ENCODE results near the gene FIP1L1. TPM values are rescaled to one million over a fixed set of nuclear protein-coding genes. Genes with fewer than 3 reads are reported as not detected.
A peak's percentile ranks its signal among the peaks of the same experiment; 100 is the strongest.

Gene FIP1L1
- total and polyA plus RNA-seq, 9 of the 15 experiments (the other 6 are each of a cell fraction or from before 2014, with no cell fraction given), result 34.6 to 137 (median 72.0) TPM

DNA sequence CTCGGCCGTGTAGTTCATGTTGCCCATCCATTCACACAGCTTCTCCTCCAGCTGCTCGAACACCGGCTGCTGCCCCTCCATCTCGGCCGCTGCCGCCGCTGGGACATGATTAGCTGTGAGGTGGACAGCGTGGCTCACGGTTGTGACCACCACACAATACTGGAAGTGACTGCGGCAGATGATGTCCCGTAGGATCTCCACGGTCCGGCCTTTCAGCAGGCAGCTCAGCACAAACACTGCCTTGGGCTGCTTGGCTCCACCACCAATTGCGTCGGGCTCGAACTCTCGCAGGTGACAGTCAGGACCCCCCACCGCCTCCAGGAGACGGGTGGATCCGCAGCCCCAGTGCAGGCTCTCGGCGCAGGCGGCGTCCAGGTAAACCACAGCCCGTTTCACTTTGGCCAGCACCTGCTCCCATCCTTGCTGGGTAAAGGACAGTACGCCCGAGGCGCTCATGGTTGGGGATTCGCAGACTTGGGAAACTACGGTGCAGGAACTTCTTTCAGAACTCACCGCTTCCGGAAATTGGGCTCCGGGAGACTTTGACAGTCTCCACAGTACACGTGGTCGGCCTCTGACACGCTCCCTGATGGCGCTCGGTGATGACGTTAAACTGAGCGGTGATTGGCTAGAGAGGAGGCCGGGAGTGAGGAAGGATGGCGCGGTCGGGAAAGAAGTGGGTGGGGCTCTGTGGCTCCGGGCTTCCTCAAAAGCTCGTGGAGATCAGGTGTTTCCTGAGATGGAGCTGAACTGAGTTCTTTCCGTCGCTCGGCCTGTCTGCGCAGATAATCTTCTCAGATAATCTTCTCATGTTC lies 11.7 kb upstream of the FIP1L1 start, which contains the start of gene SCFD2 (continued):
- TF ChIP-seq CEBPZ (IDR thresholded peaks at IDR 0.05; ENCODE audit: borderline replicate concordance, low read depth, low read length), result no peak
- TF ChIP-seq USF2 (CRISPR knock-in tag; IDR thresholded peaks at IDR 0.05), result peak; percentile 49
- TF ChIP-seq CTCFL (IDR thresholded peaks at IDR 0.05; ENCODE audit: borderline replicate concordance, insufficient read depth, low read depth, low read length, poor library complexity, severe bottlenecking), result no peak
- no peak for TF ChIP-seq HEY1 (CRISPR knock-in tag; IDR thresholded peaks at IDR 0.05; ENCODE audit: borderline replicate concordance)
- no peak for TF ChIP-seq FOXP4 (CRISPR knock-in tag; IDR thresholded peaks at IDR 0.05; ENCODE audit: borderline replicate concordance)
- TF ChIP-seq, protein P1, sequence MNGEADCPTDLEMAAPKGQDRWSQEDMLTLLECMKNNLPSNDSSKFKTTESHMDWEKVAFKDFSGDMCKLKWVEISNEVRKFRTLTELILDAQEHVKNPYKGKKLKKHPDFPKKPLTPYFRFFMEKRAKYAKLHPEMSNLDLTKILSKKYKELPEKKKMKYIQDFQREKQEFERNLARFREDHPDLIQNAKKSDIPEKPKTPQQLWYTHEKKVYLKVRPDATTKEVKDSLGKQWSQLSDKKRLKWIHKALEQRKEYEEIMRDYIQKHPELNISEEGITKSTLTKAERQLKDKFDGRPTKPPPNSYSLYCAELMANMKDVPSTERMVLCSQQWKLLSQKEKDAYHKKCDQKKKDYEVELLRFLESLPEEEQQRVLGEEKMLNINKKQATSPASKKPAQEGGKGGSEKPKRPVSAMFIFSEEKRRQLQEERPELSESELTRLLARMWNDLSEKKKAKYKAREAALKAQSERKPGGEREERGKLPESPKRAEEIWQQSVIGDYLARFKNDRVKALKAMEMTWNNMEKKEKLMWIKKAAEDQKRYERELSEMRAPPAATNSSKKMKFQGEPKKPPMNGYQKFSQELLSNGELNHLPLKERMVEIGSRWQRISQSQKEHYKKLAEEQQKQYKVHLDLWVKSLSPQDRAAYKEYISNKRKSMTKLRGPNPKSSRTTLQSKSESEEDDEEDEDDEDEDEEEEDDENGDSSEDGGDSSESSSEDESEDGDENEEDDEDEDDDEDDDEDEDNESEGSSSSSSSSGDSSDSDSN (IDR thresholded peaks at IDR 0.05; ENCODE audit: borderline replicate concordance in 1 of 2, low read depth in 2 of 2, low read length in 2 of 2), result 0 out of 4 replicates have a peak, but pooled peaks of 1 of the 2 experiments have one; percentile 22
- no peak for TF ChIP-seq EGR1 (conservative IDR thresholded peaks at IDR 0.05)
- TF ChIP-seq HDGF (IDR thresholded peaks at IDR 0.05), result no peak
- TF ChIP-seq, protein P2, sequence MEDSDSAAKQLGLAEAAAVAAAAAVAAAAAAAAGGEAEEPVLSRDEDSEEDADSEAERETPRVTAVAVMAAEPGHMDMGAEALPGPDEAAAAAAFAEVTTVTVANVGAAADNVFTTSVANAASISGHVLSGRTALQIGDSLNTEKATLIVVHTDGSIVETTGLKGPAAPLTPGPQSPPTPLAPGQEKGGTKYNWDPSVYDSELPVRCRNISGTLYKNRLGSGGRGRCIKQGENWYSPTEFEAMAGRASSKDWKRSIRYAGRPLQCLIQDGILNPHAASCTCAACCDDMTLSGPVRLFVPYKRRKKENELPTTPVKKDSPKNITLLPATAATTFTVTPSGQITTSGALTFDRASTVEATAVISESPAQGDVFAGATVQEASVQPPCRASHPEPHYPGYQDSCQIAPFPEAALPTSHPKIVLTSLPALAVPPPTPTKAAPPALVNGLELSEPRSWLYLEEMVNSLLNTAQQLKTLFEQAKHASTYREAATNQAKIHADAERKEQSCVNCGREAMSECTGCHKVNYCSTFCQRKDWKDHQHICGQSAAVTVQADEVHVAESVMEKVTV (CRISPR knock-in tag; IDR thresholded peaks at IDR 0.05), result no peak
- TF ChIP-seq STAT5B (CRISPR knock-in tag; IDR thresholded peaks at IDR 0.05), result no peak
- TF ChIP-seq ZNF785 (CRISPR knock-in tag; IDR thresholded peaks at IDR 0.05), result no peak
- peak; percentile 93 for TF ChIP-seq CXXC5 (CRISPR knock-in tag; IDR thresholded peaks at IDR 0.05)
- peak; percentile 73; the same call in 1 of the 2 replicates for TF ChIP-seq POLR2H (tag; IDR thresholded peaks at IDR 0.05; ENCODE audit: low read depth)

Measured in K562 (cell line).